C4-2B (cell line): Measurements from ENCODE around the gene RPIA.

ENCODE experiments used
- ZFX ChIP-seq: fragments of 450-650 bp; IDR thresholded peaks from 2 replicates; pipeline ENCODE4 v1.6.1; 2017
- TF ChIP-seq, protein P1 (sequence below): fragments of 450-650 bp; conservative IDR thresholded peaks from 2 replicates; pipeline ENCODE4 v1.5.1; 2017; ENCODE audit warnings: mild to moderate bottlenecking

DNA sequence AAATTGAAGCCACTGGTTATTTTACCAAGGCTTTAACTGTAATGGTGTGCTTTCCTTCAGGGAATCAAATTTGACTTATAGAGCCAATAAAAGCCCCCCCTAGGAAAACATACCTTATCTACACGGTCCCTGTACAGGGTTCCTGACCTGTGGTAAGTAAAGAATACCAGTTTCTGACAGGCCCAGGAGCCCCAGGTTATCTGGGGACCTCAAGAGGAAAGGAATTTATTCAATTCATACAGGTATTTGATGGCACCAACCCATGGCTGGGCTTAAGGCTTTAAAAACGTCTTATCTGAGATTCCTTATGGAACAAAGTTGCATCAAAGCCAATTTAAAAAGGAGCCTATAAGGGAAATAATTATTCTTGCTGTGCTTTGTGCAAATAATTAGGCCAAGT, 7.0 kb upstream of the RPIA start:
- no peak for TF ChIP-seq ZFX
- TF ChIP-seq, protein P1, sequence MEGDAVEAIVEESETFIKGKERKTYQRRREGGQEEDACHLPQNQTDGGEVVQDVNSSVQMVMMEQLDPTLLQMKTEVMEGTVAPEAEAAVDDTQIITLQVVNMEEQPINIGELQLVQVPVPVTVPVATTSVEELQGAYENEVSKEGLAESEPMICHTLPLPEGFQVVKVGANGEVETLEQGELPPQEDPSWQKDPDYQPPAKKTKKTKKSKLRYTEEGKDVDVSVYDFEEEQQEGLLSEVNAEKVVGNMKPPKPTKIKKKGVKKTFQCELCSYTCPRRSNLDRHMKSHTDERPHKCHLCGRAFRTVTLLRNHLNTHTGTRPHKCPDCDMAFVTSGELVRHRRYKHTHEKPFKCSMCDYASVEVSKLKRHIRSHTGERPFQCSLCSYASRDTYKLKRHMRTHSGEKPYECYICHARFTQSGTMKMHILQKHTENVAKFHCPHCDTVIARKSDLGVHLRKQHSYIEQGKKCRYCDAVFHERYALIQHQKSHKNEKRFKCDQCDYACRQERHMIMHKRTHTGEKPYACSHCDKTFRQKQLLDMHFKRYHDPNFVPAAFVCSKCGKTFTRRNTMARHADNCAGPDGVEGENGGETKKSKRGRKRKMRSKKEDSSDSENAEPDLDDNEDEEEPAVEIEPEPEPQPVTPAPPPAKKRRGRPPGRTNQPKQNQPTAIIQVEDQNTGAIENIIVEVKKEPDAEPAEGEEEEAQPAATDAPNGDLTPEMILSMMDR, result no peak
